Measurements from ENCODE around the gene PLG.

- TF ChIP-seq CTCF (conservative IDR thresholded peaks at IDR 0.05; ENCODE audit: low read depth, low read length) (no peak), EZH2 (IDR thresholded peaks at IDR 0.05; ENCODE audit: borderline replicate concordance, low read depth, low read length, poor library complexity, severe bottlenecking) (no peak)
Measured at GRCh38 chr6:160774399-160774798, 72.4 kb downstream of the PLG start.
